NCI-H524 treated with DMSO at 0.1 percent for 48 hours (cell line): Measurements from ENCODE around the gene PFDN2.
"Not testable (repeated sequence)": the region's sequence is repeated elsewhere in the genome, so short reads cannot be mapped to it uniquely, and the experiment has no call there.

Source experiments
- DNase-seq: peaks from one replicate; lab custom pipeline; 2025; lab: John Stamatoyannopoulos, UW

PFDN2 gene

DNA sequence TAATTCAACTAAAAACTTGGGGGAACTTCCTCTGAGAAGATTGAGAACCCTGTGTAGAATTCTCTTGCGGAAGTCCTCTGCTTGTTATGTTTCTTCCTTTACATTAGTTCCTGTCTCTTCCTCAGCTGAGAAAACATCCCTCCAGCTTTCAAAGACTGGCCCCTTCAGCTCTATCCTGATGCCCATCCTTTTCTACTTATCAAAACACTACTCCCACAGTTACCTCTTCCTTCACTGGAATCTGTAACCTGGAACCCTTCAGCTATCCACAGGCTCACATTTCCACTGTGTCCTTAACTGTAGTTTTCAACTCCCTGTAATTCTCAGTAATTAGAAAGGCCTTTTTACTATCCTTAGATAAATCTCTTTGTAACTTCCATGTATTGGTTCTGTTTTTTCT, 20.6 kb upstream of the PFDN2 start:
- no peak for DNase-seq

DNA sequence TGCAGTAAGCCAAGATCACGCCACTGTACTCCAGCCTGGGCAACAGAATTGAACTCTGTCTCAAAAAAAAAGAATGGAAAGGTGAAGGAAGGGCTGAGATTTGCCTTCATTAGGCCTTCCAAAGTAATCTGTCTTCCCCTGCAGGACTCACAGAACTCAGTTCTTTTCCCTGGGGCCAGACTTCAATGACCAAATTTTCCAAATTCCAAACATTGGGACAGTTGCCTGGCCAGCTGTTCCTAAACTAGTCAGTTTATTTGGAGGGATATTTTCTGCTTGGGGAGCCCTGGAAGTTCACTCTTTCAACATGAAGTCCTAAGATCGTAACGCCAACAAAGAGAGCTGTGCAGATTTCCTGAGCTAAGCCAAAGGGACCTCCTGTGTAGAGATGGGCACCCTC, 20.0 kb upstream of the PFDN2 start:
- DNase-seq = no peak

GRCh38 chr1:161133220-161133740, 15.4 kb upstream of the PFDN2 start:
- no peak for DNase-seq

DNA sequence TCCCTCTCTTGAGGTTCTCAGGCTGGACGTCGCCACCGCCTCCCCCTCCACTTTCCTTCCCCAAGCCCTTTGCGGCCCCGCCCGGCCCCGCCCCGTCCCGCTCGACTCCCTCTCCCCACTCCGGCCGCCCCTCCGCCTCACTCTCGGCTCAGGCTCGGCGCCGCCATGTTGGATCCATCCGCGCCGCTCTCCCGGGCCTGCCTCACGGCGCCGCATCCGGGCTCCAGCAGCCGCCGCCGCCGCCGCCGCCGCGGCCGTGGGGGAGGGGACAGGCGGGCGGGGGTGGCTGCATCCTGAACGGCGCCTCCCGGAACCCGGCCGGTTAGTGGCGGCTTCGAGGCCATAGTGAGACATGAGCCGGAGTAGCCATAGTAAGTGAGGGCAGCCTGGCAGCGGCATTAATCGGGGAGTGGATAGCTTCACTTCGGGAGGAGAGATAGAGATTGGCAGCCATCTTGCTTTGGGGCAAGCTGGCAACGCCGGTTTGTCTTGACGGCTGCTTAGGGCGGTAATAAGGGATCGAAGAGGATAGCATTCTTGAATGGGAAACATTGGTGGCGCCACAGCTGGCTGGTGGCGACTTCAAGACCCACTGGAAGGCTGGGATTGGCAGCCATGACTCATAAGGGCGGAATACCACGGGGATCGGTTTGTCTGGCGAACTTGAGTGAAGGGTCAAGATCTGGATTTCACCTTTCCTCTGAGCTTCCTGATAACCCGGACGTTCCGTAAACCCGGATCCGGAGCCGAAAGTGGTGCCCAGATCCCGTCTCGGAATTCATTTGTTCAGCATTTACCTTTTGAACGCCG, 14.8 kb upstream of the PFDN2 start, which contains the start of gene DEDD:
DEDD (minus strand) TSS at position 258 of the 810 bp plus-strand sequence. CDS start 8,205 bp downstream, outside the sequence.
- peak; percentile 94 for DNase-seq

DNA sequence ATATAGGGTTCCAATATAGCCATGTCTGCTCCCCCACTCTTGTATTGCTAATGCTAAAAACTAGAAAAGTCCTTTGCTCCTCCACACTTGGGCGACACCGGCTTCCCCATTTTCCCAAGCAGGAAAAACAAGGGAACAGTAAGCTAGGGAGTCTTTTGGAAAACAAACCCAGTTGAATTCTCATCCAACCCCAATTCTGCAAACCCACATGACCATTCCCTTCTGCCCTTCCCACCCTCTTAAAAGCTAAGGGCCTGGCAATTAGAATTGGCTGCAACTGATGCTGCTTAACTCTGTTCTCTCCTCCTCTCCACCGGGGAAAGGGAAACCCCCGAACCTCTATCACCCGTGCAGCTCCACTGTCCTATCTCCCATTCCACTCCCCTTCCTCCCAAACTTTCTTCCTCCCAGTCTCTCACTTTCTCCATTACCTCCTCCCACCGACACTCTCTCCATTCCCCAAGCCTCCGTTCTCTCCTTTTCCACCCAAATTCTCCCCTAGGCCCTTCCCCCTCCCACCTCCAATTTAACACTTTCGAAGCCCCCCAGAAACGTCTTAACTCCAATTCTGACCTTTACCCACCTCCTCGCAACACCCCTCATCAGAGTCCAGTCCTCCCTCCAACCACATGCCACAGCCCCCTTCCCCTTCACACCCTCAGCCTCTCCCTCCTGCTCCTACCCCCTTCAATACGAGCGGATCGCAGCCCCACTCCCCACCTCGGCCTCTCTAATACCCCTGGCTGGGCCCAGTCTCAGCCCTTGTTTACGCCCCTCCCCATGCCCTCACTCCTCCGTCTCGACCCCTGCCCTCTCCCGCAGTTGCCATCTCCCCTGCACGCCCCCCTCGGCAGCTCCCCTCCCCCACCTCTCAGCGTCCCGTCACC, 13.9 kb upstream of the PFDN2 start:
- DNase-seq = no peak

DNA sequence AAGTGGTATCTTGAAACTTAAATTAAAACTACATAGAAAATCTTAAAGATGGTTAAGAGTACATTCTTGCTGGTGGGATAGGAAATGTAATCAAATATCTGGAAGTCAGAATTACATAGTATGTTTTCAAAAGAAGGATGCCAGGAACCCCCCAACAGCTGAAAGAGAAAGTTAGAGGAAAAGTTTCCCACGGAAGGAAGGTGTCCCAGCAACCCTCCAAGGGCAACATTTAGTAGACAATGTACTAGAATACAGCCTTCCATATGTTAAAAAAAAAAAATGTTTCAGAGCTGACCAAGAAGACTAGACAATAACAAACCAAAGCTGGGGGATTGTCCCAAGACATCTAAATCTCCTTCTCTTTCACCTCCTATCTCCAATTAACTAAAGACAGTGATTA, 12.4 kb upstream of the PFDN2 start:
- no peak for DNase-seq

GRCh38 chr1:161128591-161129420, 11.0 kb upstream of the PFDN2 start:
- no peak for DNase-seq

DNA sequence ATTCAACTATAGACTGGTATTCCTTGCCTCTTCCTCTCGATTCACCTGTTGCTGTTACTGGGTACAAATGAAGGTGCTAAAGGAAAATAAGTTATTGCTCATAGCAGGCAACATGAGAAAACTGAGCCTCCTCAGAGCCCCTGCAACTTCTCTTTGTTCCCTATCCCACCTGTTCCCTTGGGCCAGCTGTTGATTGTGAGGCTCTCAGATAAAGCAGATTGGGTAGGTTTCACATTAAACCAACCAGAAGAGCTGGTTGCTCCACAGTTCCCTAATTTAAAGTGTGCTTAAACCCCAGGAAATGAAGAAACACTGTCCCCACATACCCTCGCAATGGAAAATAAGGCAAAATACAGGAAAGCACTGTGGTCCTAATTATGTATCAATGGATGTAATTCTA, 9.8 kb upstream of the PFDN2 start:
- no peak for DNase-seq

DNA sequence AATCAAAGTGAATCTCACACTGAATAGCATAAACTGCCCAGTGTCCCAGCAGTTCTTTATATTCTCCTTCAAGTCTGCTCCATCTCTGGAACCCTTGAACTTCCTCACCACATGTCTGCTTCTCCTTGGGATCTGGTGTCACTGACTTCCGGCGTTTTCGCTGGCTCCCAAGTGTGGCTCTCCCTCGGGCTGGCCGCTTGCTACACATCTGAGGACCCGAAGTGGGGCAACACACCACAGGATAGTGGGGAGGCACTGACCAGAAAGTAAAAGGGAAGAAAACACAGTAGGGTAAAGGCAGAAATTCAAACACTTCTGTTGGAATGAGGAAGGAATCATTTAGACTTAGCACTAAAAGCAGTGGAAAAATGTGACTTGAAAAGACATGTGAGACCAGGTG, 5.1 kb upstream of the PFDN2 start:
- no peak for DNase-seq

DNA sequence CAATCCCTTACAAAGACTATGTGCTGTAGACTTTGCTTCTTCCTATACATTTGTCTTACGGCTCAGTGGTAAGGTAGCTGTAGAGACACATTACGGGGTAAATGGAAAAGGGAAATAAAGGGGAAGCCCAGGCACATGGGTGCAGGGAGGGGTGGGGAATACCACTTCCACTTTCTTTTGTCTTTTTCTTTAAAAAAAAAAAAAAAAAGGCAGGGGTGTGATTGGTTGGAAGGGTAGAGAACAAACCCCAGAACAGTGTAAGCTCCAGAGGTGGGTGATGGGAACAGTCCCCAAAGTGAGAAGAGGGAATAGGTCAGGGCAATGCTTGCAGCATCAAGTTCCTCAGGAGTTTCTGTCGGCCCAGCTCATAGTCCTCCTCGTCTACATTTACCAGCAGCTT, 4.0 kb upstream of the PFDN2 start:
- DNase-seq = no peak

DNA sequence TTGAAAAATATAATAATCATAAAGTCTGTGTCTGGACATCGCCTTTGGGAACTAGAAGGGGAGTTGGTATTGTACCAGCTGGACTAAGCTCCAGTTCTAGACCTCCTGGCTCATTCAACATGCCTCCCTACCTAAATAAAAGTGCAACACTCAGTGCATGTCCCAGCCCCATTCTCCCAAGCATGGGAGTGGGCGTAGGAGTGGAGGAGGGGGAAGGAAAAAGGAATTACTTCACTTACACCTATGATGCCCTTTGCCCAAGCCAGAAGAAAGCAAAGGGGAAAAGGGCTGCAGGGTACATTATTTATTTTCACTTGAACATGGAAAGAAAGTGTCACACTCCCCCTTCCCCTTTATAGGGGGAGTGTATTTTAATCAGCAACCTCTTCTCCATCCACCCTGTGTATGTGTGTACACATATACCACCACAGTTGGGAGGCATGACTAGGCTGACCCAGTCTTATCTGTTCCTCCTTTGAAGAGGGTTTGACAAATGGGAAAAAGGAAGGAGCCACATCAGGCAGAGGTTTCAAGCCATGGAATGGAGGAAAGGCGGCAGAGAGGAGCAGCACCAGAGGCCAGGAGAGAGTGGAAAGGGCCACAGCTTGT, 3.3 kb upstream of the PFDN2 start:
- DNase-seq = no peak

- no peak for DNase-seq
These were observed 1.5 kb upstream of the PFDN2 start for GRCh38 chr1:161119092-161119903.

DNA sequence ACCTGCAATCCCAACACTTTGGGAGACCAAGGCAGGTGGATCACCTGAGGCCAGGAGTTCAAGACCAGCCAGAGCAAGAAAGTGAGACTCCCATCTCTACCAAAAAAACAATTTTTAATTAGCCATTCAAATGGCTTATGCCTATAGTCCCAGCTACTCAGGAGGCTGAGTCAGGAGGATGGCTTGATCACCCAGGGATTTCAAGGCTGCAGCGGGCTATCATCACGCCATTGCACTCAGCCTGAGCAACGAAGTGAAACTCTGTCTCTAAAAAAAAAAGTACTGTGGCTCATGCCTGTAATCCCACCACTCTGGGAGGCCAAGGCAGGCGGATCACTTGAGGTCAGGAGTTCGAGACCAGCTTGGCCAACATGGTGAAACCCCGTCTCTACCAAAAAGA, 1.9 kb downstream of the PFDN2 start:
- DNase-seq = not testable (repeated sequence)

DNA sequence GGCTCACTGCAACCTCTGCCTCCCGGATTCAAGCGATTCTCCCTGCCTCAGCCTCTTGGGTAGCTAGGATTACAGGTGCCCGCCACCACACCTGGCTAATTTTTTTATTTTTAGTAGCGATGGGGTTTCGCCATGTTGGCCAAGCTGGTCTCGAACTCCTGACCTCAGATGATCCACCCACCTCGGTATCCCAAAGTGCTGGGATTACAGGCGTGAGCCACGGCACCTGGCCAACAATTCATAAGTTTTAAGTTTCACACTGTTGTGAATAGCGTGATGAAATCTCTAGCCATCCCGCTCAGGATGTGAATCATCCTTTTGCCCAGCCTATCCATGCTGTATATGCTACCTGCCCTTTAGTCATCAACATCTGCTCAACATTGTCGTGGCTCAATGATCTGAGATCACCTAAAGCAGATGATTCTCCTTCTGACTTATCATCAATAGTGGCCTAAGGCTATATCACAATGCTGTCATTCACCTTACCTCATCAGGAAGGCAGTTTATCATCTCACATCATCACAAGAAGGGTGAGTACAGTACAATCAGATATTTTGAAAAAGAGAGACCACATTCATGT, 2.6 kb downstream of the PFDN2 start:
- DNase-seq = no peak

- DNase-seq = no peak
These were observed 3.3 kb downstream of the PFDN2 start for GRCh38 chr1:161114556-161114955.

GRCh38 chr1:161113915-161114314, 3.9 kb downstream of the PFDN2 start:
- no peak for DNase-seq

- no peak for DNase-seq
These were observed 6.3 kb downstream of the PFDN2 start for GRCh38 chr1:161111527-161111926.

GRCh38 chr1:161111117-161111516, 6.7 kb downstream of the PFDN2 start:
- DNase-seq = no peak

DNA sequence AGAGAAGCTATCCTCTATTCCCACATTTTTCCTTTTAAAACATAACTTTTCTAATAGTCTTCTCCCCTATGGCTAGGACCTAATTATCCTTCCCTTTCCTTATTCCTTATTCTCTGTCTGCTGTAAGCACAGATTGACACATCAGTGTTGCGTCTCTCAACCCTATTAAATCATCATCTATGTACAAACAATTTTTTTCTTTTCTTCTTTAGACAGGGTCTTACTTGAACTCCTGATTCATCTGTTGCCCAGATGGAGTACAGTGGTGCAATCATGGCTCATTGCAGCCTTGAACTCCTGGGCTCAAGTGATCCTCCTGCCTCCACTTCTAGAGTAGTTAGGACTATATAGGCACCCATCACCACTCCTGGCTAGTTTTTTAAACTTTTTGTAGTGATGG, 11.4 kb downstream of the PFDN2 start:
- DNase-seq = no peak

DNA sequence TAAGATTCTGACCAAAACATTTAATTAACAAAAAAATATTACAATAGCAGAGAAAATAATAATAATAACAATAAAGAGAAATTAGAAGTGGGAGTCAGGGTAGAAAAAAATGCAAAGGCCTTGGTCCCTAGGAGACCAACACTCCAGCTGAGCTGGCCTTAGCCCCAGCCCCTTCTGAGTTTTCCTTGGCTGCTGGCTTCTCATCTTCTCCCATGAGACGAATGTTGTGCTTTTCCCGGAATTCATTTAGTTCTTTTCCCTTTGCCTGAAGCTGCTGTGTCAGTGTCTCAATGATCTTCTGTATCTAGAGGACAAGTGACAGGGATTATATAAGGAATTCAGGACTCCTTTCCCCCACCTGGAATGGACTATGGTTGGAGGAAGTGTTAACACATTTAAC, 17.3 kb downstream of the PFDN2 start:
- DNase-seq = no peak
